ENCODE measurements around the gene SUSD4.
A peak's percentile ranks its signal among the peaks of the same experiment; 100 is the strongest.

Gene SUSD4

GRCh38 chr1:223248770-223249140, 115.2 kb downstream of the SUSD4 start:
- peak in 1 of 2 donors; percentile 14 for DNase-seq

DNA sequence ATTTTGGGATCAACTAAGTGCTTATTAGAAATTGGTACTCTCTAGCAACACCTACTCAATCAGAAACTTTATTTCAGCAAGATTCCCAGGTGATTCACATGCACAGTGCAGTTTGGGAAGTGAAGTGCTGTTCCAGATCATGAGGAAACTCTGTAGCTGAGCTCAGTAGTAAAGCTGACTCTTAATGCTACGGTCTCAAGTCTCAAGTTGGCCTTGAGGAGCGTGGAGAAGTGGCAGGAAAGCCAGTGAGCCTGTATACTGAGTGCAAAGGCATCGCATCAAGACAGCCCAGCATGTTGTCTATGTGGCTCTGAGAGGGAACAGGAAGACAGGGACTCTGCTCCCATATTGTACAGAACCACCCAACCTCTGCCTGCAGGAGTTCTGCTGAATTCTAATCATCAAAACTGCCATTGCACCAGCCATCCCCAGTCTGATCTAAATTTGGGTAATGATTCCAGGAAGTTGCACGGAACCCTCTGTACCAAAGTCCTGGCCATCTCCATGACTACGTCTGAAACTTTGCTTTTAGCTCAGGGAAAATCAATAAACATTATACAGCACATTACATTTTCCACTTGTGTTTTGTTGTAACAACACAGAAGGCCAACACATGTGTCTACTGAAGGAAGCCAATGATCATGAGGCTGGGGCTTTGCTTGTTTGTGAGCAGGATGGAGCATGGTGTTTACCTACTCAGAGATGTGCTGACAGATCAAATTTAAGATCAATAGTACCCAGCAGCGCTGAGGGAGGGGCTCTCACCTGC, 115.8 kb downstream of the SUSD4 start:
- no peak for DNase-seq

DNA sequence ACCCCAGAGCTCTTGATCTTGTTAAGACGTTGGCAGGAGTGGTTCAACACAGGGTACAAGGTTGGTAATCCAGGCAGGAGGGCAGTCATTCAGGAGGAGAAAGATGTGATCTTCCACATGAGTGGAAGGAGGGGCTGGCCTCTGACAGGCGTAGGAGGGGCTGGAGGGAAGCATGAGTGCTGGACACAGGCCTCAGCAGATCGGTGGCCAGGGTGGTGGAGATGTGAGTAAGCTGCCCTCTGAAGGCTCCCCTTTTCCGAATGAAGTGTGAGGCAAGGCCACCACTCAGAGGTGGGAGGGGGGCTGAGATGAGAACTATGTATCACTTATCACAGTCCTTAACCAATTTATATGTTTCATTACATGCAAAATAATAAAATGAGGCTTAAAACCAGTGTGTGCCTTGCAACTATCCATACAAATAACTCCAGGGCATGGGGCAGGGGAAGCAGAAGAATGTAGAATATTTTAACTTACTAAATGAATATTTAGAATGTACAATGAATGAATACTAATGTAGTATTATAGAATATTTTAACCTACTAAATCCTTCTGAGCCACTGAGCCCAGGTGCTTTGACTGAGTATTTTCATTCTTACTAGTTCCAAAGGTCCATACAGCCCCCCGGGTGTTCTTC, 117.4 kb downstream of the SUSD4 start:
- no peak for DNase-seq

- no peak for DNase-seq
Measured at GRCh38 chr1:223245983-223246382, 118.0 kb downstream of the SUSD4 start.

GRCh38 chr1:223245411-223245810, 118.6 kb downstream of the SUSD4 start:
- no peak for DNase-seq

GRCh38 chr1:223244366-223245103, 119.4 kb downstream of the SUSD4 start:
- no peak for DNase-seq

DNA sequence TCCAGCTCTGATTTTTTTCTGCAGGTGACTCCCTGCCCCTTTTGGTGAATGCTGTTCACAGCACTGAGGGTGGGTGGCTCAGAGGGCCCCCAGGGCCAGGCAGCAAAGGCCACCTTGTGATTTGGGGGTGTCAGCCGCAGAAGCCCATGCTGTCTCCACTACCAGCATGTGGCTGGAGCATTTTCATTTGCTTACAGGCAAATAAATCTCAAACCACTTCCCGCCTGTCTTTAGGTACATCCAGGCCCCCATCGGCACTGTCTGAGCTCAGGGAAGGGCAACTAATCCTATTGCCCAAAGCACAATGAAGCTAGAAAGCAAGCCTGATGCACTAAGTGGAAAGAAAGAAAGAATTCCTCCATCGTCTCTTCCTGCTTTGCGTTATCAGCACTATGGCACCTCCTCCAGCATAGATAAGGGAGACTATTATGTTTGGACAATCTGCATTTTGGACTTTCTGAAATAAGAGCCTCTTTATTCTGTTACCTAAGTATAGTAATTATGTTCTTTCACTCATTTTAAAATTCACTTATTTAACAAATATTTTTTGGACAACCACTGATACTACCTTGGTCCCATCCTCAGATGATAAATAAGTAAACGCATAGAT, 120.4 kb downstream of the SUSD4 start:
- no peak for DNase-seq

DNA sequence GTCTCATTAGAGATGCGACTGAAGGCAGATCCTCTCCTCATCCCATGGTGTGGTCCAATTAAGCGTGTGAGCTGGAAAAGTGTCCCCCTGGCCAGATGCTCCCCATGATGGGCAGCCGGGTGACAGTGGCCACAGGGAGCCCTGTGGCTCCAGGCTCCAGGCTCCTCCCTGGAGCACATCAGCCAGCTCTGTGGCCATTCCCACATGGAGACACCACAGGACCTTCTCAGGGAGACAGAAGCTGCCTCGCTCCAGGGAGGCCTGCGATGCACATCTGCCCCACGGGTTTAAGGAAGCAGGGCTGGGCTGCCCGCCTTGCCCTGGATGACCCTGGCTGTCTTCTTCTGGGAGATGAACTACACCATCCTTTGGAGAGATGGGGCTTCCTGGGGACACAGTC, 121.0 kb downstream of the SUSD4 start:
- no peak for DNase-seq

GRCh38 chr1:223242382-223242955, 121.5 kb downstream of the SUSD4 start:
- DNase-seq = no peak

- DNase-seq = no peak
Measured at GRCh38 chr1:223240122-223240521, 123.9 kb downstream of the SUSD4 start.

DNA sequence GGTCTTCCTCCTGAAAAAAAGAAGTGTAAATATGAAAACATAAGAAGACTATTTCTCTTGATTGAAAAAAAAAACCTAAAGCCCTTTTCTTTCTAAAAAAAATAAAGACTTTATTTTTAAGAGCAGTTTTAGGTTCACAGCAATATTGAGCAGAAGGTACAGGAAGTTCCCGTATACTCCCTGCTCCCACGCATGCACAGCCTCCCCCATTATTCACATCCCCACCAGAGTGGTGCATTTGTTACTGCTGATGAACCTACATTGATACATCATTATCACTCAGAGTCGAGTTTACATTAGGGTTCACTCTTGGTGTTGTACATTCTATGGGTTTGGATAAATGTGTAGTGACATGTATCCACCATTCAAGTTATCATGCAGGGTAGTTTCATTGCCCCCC, 128.9 kb downstream of the SUSD4 start:
- DNase-seq = peak in 1 of 2 donors; percentile 16

DNA sequence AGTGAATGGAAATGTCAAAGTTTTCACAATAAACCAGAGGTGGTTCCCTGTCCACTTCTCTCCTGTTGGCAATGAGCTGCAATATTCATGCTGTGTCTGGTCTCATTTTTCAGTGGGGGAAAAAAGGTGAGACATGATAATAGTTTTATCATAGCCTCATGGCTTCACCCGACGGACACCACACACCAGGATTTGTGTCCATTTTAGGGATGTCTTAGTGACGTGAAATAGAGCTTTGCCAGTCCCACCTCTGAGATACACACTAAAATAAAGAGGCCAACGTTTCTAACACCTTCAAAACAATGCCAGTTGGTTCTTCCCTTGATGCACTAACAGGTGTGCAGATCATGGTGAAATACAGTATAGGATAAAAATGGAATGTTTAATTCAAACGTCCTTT, 129.4 kb downstream of the SUSD4 start:
- DNase-seq = no peak

- DNase-seq = no peak
Measured at GRCh38 chr1:223234170-223234514, 129.8 kb downstream of the SUSD4 start.

DNA sequence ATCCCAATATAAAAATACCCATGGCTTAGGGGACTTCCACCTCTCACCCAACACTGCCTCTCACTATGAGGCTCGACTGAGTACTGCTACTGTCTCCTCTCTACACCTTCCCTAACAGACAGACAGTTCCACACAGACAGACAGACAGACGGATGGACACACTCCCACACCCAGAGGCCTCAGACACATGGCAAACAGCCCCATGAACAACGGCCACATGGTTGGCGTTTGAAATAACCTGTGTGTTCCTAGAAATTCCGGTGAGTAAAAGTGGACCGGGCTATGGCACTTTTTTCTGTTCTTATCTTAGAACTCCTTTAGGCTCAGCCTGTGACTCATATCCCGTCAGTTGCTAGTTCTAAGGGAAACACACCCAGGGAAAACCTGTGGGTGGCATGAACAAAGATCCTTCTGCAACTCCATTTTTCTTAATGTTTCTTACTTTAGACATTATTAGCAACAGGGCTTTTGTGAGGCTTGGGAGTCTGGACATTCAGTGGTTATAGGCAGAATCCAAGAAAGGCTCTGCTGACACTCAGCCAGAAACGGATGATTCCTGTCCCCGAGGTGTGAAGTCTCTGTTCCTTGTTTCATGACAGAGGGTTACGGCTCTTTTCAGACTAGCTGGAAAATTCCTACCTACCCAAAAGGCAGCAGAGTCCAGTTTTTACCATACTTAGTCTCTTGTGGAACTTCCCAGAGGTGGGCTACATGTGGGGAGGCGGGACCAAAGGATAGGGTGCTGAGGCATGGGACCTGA, 130.4 kb downstream of the SUSD4 start:
- DNase-seq = peak in 1 of 2 donors; percentile 15

DNA sequence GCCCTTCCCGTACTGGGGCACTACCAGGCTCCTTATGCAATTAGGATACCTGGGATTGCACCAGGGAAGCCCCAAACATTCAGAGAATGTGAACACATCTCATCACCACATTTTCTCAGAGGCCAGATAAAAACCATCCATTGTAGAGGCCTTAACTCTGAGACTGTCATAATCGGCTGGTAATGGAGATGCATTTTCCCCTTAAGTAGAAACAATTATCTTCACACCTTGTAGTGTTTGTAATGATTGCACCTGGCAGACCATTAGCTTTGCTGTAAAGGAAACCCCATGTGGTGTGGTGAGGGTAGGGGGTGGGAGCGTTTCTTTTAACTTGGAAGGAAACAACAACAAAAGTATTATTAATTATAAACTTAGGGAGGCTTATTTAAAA, 131.0 kb downstream of the SUSD4 start:
- DNase-seq = no peak

DNA sequence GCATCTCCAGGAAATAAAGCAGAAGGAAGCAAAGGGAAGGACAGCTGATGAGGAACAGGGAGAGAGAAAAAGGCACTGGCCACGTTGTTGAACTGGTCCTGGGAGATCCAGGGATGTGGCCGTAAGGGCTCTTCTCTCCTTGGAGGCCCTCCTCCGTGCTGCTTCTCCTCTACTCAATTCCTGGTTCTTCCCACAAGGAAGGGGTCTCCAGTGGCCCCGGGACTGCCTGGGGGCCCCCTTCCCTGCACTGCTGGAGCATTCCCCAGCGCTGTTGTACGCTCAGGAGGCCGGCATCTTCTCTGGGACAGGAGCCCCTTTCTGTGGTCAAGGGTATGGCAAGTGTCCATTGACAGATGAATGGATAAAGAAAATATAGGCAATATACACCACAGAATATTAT, 132.4 kb downstream of the SUSD4 start:
- no peak for DNase-seq

- no peak for DNase-seq
Measured at GRCh38 chr1:223231011-223231572, 132.9 kb downstream of the SUSD4 start.

DNA sequence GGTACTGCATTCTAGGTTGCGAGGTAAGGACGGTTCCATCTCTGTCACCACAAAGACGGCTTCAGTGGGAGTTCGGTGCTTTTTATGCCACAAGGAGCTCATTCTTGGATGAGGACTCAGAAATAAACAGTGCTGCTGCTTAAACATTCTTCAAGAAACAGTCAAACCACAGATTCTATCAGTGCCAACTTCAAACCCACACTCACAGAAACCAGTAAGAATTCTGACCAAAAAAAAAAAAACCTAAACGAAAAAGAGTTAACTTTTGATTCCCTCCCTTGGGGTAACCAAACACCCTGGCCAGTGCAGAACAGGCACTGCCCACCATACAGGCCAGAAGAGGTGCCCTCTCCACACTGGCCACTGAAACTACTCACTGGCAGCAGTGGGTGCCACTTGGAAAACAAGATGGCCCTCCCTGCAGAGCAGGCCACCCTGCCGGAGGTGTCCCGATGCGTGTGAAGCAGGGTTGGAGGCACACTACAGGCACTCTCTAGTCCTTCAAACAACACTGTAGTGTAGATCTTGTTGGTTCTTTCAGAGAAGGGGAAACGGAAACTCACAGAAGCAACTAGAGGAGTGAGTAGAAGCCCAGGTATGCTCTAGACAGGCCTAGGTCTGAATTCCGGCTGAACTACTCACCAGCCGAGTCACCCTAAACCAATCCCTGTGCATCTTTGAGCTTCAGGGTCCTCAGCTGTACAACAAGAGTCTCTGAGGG, 133.7 kb downstream of the SUSD4 start:
- peak in 1 of 2 donors; percentile 26 for DNase-seq

- no peak for DNase-seq
Measured at GRCh38 chr1:223229756-223230155, 134.2 kb downstream of the SUSD4 start.

- no peak for DNase-seq
Measured at GRCh38 chr1:223228931-223229528, 134.9 kb downstream of the SUSD4 start.

GRCh38 chr1:223228201-223228600, 135.8 kb downstream of the SUSD4 start:
- no peak for DNase-seq
